Small intestine (tissue), 7 donors: ENCODE results near the gene ERCC6L. TPM values are rescaled to one million over a fixed set of nuclear protein-coding genes. Genes with fewer than 3 reads are reported as not detected.

Experiments
- DNase-seq, 2 donors: peaks; one replicate each; pipeline versions ENCODE4 v3.0.0 to v3.0.0-alpha.2; 2013
- FAIRE-seq: peaks from 2 replicates; lab custom pipeline; 2012; peaks lifted over from hg19 to GRCh38; lab: Jason Lieb, UNC
- H3K27ac ChIP-seq, 3 donors: one replicate each; pipeline ENCODE4 v1.5.1; 2013; ENCODE audit warnings: low read length in 2 of 3, mild to moderate bottlenecking in 2 of 3, control low read depth in 1 of 3, inconsistent platforms in 1 of 3, low read depth in 1 of 3, moderate library complexity in 1 of 3
- H3K27me3 ChIP-seq, 3 donors: one replicate each; pipeline ENCODE4 v1.6.1; 2013; ENCODE audit warnings: low read length in 3 of 3, inconsistent platforms in 1 of 3; ENCODE audit not compliant: control insufficient read depth in 3 of 3, insufficient read depth in 3 of 3
- H3K36me3 ChIP-seq, 3 donors: one replicate each; pipeline ENCODE4 v1.6.1; 2013; ENCODE audit warnings: low read length in 3 of 3, inconsistent platforms in 1 of 3, low read depth in 1 of 3, mild to moderate bottlenecking in 1 of 3, moderate library complexity in 1 of 3; ENCODE audit not compliant: control insufficient read depth in 3 of 3, insufficient read depth in 2 of 3
- H3K4me1 ChIP-seq, 3 donors: one replicate each; pipeline ENCODE4 v1.6.1; 2013; ENCODE audit warnings: low read length in 2 of 3, inconsistent platforms in 1 of 3, low read depth in 1 of 3, mild to moderate bottlenecking in 1 of 3, moderate library complexity in 1 of 3; ENCODE audit not compliant: control insufficient read depth in 3 of 3, insufficient read depth in 2 of 3
- H3K4me3 ChIP-seq, 3 donors: one replicate each; pipeline ENCODE4 v1.5.1; 2013; ENCODE audit warnings: low read length in 3 of 3, control low read depth in 1 of 3, inconsistent platforms in 1 of 3, low read depth in 1 of 3, mild to moderate bottlenecking in 1 of 3, moderate library complexity in 1 of 3
- H3K9me3 ChIP-seq, 2 donors: one replicate each; pipeline ENCODE4 v1.6.1; 2013; ENCODE audit warnings: low read depth in 1 of 2, low read length in 1 of 2; ENCODE audit not compliant: control insufficient read depth in 2 of 2, insufficient read depth in 1 of 2
- WGBS, 3 donors: extraction: QIAGEN DNeasy Blood & Tissue Kit; methylation state at CpG; one replicate each; pipeline ENCODE4 v1.1.7; 2013; 5-methylcytosine and 5-hydroxymethylcytosine counted together
- polyA plus RNA-seq, 4 donors: library from polyadenylated mRNA; stranded (reverse) in 3 of 4; unstranded in 1 of 4; fragments of 200-250 nt in 3 of 4; fragments of 120-200 nt in 1 of 4; gene quantifications; one replicate each; pipeline versions ENCODE4 v1.2.1 to v1.2.3, GENCODE V29; 2013
- donor health status: healthy with polysubstance abuse.
- donor health status: control.
- donor health status: control.
- donor health status: Bipolar disorder and iron deficiency.
- donor health status: healthy.

The ERCC6L gene
- polyA plus RNA-seq, 4 donors, result 0.27 to 2.6 (median 1.6) TPM; not detected in 1

DNA sequence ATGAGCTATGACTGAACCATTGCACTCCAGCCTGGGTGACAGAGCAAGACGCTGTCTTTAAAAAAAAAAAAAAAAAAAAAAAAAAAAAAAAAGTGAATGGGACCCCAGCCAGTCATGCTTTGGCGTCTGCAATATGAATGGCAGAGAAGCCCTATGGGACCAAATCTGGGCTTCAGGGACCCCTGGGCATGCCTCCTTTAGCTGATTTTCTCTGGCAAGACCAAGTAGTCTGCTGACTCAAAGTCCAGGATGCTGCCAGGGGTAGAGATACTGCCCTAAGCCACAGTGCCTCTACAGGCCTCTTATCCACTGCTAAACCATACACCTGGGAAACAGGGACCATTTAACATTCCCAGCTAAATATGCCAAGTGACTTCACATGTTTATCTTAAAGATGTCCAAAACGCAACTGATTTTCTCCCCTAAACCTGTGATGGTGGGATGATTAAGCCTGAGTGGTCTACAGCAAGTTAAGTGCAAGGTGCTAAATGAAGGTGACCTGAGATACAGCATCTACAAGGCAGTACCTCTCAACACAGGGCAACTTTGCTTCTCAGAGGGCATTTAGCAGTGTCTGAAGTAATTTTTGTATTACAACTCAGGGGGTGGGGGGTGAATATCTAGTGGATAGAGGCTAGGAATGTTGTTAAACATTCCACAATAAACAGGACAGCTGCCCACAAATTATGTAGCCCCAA, 32.4 kb upstream of the ERCC6L start:
- WGBS, 3 donors, result 48 to 73% (median 59%) methylated on average over 2 to 3 of the region's 3 CpGs
- Histone ChIP-seq H3K36me3 (peaks cover 10 to 44% (median 21%) of the 10 kb centered on the region in 3 donors), H3K27ac (no peak overlapping the region), H3K27me3 (no peaks in the 10 kb centered on the region), H3K4me1 (no peaks in the 10 kb centered on the region), H3K9me3 (no peaks in the 10 kb centered on the region), H3K4me3 (no peak overlapping the region)
- DNase-seq (no peak), FAIRE-seq (no peak)

DNA sequence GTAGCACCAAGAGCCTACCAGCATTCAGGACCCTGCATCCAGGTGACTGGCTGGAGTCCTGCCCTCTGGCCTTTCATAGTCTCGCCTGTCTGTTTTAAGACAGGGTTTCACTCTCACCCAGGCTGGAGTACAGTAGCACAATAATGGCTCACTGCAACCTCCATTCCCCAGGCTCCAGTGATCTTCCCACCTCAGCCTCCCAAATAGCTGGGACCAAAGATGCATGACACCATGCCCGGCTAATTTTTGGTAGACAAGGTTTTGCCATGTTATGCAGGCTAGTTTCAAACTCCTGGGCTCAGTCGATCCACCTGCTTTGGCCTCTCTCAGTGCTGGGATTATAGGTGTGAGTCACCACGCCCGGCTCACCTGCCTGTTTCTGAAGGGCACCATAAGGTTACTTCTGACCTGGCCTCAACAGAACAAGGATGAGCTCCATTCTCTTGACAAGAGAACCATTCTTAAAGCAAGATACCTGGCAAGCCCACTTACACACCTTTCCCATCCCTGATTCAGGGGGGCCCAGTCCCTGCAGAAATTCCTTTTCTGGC, 31.6 kb upstream of the ERCC6L start:
- peaks cover 10 to 44% (median 21%) of the 10 kb centered on the region in 3 donors for H3K36me3 ChIP-seq
- no peaks in the 10 kb centered on the region for H3K9me3 ChIP-seq
- DNase-seq, result peak in 1 of 2 donors; percentile 23
- no peak overlapping the region for H3K4me3 ChIP-seq
- no peaks in the 10 kb centered on the region for H3K4me1 ChIP-seq
- H3K27me3 ChIP-seq, result no peaks in the 10 kb centered on the region
- FAIRE-seq, result no peak
- H3K27ac ChIP-seq, result peak overlapping the region in 1 of 3 donors; percentile 54
- WGBS, 3 donors, result 48 to 74% (median 69%) methylated on average over 5 of the region's 5 CpGs

DNA sequence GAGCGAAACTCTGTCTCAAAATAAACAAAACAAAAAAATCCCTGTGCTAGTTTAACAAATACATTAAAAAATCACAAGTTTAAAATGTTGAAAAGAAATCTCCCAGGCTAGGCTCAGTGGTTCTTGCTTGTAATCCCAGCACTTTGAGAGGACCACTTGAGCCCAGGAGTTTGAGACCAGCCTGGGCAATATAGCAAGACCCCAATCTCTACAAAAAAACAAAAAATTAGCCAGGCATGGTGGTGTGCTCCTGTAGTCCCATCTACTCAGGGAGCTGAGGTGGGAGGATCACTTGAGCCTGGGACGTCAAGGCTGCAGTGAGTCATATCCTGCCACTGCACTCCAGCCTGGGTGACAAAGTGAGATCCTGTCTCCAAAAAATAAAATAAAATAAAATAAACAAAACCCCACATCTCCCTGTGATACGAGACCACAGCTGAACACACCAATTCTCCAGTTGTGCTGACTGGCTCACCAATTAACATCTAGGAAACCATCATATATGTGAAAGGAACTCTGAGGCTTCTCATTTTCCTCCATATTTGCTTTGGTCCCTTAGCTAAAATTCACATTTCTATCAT, 30.9 kb upstream of the ERCC6L start:
- FAIRE-seq (no peak), DNase-seq (no peak)
- 47 to 71% (median 67%) methylated on average over 3 of the region's 3 CpGs for WGBS, 3 donors
- Histone ChIP-seq H3K4me3 (no peak overlapping the region), H3K4me1 (no peaks in the 10 kb centered on the region), H3K27ac (peak overlapping the region in 1 of 3 donors; percentile 54), H3K36me3 (peaks cover 10 to 42% (median 21%) of the 10 kb centered on the region in 3 donors), H3K27me3 (no peaks in the 10 kb centered on the region), H3K9me3 (no peaks in the 10 kb centered on the region)

DNA sequence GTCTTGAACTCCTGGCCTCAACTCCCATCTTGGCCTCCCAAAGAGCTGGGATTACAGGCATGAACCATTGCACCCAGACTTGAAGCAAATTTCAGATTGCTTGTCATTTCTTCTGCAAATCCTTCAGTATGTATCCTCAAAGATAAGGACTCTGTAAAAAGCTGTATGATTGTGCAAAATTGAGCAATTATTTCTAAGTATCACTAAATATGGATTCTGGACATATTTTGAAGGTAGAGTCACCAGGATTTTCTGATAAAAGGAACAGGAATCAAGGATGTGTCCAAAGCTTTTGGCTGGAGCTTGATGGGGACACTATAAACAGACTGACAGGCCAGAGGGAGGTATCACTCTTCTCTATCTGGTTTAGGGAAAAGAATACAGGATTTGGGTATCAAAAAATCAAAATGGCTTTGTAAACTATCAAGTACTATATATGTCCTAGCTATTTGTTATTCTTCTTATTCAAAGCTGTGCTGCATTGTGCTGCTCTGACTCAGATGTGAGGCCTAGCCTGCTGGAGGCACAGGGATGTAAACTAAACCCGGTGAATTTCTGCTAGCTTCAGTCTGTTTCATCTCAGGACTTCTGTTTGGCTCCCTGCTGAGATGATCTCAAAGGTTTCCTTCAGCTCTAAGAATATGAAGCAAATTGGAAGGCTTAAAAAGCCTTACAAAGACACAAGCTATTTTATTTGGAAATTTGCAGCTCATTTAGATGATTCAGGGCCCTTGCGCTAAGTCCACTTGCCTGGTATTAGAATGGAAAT, 30.0 kb upstream of the ERCC6L start:
- no peak for DNase-seq
- Histone ChIP-seq H3K9me3 (no peaks in the 10 kb centered on the region), H3K27ac (no peak overlapping the region), H3K27me3 (no peaks in the 10 kb centered on the region), H3K4me1 (no peaks in the 10 kb centered on the region), H3K36me3 (peaks cover 10 to 39% (median 19%) of the 10 kb centered on the region in 3 donors), H3K4me3 (no peak overlapping the region)
- 89 to 100% (median 100%) methylated on average over 2 of the region's 2 CpGs for WGBS, 3 donors
- FAIRE-seq, result no peak

DNA sequence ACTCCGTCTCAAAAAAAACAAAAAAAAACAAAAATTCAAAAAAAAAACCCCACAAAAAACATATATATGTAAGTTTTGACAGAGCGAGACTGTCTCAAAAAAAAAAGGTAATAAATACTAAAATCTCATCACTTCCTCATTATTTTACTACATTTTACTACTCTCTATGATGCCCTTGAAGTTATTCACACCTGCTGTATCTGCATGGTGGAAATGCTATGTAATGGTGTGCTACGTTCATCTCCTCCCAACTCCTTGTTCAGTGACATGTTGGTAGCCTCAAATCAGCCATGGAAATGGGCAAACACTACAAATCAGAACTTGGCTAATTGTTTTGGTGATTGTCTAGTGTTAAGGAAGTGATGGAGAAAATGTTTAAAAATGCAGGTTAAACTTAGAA, 26.4 kb upstream of the ERCC6L start:
- no peaks in the 10 kb centered on the region for H3K27me3 ChIP-seq
- FAIRE-seq (no peak), DNase-seq (no peak)
- 87 to 94% (median 88%) methylated on average over 3 of the region's 3 CpGs for WGBS, 3 donors
- no peak overlapping the region for H3K27ac ChIP-seq
- H3K4me1 ChIP-seq, result no peaks in the 10 kb centered on the region
- H3K4me3 ChIP-seq, result no peak overlapping the region
- no peaks in the 10 kb centered on the region for H3K9me3 ChIP-seq
- peaks cover 4 to 14% (median 5%) of the 10 kb centered on the region in 3 donors for H3K36me3 ChIP-seq

DNA sequence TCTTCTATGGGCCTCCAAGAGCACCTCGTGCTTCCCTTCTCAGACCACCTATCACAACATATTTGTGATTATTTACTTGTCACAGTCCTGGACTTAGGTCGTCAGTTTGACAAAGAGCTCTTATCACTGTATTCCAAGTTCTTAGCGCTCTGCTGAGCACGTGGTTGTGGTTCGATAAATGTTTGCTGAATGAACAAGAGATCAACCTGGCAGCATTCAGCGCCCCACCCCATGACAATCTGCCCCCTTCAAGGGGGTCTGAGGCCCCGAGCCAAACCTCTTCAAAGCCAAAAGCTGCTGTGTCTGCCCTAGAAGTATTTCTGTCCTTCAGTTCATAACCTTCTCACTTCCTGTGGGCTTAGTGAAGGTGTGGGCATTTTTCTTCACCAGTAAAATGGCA, 23.2 kb upstream of the ERCC6L start:
- H3K9me3 ChIP-seq, result no peaks in the 10 kb centered on the region
- DNase-seq, result no peak
- no peaks in the 10 kb centered on the region for H3K4me1 ChIP-seq
- 13 to 56% (median 27%) methylated on average over 6 to 7 of the region's 7 CpGs for WGBS, 3 donors
- H3K27me3 ChIP-seq, result no peaks in the 10 kb centered on the region
- H3K36me3 ChIP-seq, result peaks cover 0 to 2% (median 0%) of the 10 kb centered on the region in 3 donors
- H3K4me3 ChIP-seq, result no peak overlapping the region
- no peak for FAIRE-seq
- no peak overlapping the region for H3K27ac ChIP-seq

DNA sequence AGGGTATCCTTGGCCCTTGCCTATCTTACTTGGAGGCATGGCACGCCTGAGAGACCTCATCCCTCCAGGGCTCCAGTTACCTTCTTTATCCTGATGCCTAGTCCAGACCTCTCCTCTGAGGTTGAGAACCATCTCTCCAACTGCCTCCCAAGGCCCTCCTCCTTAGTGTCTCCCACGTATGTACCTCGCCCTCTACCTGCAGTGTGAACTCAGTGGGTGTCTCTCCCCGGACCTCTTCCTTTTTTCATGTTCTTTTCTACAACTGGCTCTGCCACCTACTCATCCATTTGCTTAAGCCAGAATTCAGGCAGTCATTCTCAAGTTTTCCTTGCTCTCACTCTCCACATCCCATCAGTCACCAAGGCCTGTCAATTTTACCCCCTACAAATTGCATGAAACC, 21.6 kb upstream of the ERCC6L start:
- no peak for FAIRE-seq
- H3K9me3 ChIP-seq, result no peaks in the 10 kb centered on the region
- no peak overlapping the region for H3K4me3 ChIP-seq
- H3K4me1 ChIP-seq, result no peaks in the 10 kb centered on the region
- no peaks in the 10 kb centered on the region for H3K36me3 ChIP-seq
- no peak overlapping the region for H3K27ac ChIP-seq
- H3K27me3 ChIP-seq, result no peaks in the 10 kb centered on the region
- 86 to 94% (median 88%) methylated on average over 2 to 4 of the region's 4 CpGs for WGBS, 3 donors
- no peak for DNase-seq

DNA sequence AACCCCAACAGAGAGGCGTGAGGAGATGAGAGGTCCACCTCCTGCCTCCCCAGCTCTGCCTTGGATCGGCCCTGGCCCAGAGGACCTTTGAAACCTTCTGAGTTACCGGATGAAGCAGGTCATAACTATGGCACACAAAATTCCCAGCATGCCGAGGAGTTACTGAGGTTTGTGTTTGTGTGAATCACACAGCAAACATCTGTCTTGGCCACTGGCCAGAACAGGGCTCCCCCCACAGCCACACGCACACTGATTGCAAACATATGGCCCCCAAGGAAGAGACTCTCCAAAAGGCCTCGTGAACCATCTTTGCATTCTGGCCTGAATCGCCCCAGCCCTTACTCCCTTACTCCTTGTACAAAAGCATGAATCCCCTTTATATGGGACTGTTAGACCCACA, 19.3 kb upstream of the ERCC6L start:
- FAIRE-seq, result no peak

More for the DNA sequence above, 19.3 kb upstream of the ERCC6L start:
- Histone ChIP-seq H3K4me3 (no peak overlapping the region), H3K27ac (no peak overlapping the region), H3K36me3 (no peaks in the 10 kb centered on the region), H3K27me3 (no peaks in the 10 kb centered on the region), H3K4me1 (no peaks in the 10 kb centered on the region), H3K9me3 (no peaks in the 10 kb centered on the region)
- 36 to 59% (median 57%) methylated on average over 6 to 7 of the region's 7 CpGs for WGBS, 3 donors
- no peak for DNase-seq
